ENCODE data around the gene C19orf85. TPM values are rescaled to one million over a fixed set of nuclear protein-coding genes. Genes with fewer than 3 reads are reported as not detected.

Gene C19orf85
- total and polyA plus RNA-seq, 12 donors = not detected

DNA sequence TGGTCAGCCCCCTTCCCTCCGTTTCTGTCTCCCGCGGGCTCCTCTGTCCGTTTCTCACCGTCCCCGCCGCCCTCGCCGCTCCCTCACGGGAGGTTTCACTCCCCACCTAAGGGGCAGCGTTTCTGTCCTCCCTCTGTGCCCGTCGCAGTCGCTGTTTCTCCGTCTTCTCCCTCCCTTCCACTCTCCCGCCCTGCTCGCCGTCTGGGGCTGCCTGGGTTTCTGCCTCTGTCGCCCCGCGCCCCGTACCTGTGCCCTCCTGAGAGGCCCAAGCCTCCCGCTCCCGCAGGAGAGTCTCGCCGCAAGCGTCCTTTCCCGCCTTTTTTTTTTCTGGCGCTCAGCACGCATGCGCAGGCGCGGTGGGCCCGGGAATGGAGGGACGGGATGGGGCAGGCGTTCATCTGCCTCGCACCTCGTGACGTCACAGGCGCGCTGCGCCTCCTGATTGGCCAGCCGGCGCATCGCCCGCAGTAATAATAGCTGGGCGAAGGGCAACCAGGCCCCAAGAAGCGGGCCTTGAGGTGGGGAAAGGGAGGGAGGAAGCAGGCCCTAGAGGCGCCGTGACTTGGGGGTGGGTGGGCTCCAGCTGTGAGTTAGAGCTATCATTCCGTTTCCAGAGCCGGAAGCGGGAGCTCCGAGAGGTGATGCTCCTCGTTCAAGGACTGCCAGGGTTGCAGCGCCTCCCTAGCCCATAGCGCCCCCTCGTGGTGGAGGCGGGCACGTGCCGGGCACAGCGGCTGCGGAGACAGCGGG lies 39.1 kb upstream of the C19orf85 start:
- Histone ChIP-seq H3K27ac (peak overlapping the region in 9 of 10 donors; percentile 42 to 86 (median 57)), H3K4me1 (peaks cover 0 to 14% (median 3%) of the 10 kb centered on the region in 9 donors), H3K27me3 (no peaks in the 10 kb centered on the region), H3K4me3 (peak overlapping the region in 9 of 10 donors; percentile 14 to 62 (median 53)), H3K36me3 (peaks cover 0 to 36% (median 0%) of the 10 kb centered on the region in 9 donors), H3K9me3 (no peaks in the 10 kb centered on the region)
- intact Hi-C loops (cut with DNase I) = loop anchor here (1.0 to 10.0 kb wide), 8 partner anchors 35 to 363 kb away; partner anchors contain the start of gene TNNT1 (in 1 of the 10)
- peak; percentile 96 to 99 (median 98) for ATAC-seq
- 13% methylated on average over 64 of the region's 64 CpGs for WGBS, 2 donors
- TF ChIP-seq, protein P1, sequence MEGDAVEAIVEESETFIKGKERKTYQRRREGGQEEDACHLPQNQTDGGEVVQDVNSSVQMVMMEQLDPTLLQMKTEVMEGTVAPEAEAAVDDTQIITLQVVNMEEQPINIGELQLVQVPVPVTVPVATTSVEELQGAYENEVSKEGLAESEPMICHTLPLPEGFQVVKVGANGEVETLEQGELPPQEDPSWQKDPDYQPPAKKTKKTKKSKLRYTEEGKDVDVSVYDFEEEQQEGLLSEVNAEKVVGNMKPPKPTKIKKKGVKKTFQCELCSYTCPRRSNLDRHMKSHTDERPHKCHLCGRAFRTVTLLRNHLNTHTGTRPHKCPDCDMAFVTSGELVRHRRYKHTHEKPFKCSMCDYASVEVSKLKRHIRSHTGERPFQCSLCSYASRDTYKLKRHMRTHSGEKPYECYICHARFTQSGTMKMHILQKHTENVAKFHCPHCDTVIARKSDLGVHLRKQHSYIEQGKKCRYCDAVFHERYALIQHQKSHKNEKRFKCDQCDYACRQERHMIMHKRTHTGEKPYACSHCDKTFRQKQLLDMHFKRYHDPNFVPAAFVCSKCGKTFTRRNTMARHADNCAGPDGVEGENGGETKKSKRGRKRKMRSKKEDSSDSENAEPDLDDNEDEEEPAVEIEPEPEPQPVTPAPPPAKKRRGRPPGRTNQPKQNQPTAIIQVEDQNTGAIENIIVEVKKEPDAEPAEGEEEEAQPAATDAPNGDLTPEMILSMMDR (IDR thresholded peaks at IDR 0.05) = peak; percentile 98 to 100 (median 99)
- peak; percentile 92 to 96 for DNase-seq

DNA sequence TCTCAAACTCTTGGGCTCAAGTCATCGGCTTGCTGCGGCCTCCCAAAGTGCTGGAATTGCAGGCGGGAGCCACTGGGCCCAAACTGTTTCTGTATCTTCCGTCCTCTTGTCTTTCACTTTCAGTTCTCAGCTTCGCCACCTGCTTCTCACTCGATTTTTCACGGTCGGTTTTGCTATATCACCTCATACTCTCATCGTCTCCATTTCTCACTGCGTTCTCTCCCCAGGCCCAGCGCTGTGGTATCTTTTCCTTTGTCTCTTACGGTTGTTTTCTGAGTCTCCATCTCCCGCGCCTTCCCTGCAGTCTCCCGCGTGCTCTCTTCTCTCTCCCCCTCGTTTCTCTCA lies 38.6 kb upstream of the C19orf85 start:
- DNase-seq (no peak), ATAC-seq (no peak)
- TF ChIP-seq, protein P1 (IDR thresholded peaks at IDR 0.05) = no peak
- WGBS, 2 donors = 82 to 83% methylated on average over 17 of the region's 17 CpGs
- intact Hi-C loops (cut with DNase I) = loop anchor here in 8 of 10 donors (5.0 to 10.0 kb wide), 4 partner anchors 36 to 361 kb away; partner anchors contain the start of gene TNNT1 (in 1 of the 8)
- no peaks in the 10 kb centered on the region for H3K27me3 ChIP-seq
- H3K27ac ChIP-seq = no peak overlapping the region
- peaks cover 0 to 14% (median 3%) of the 10 kb centered on the region in 9 donors for H3K4me1 ChIP-seq
- peaks cover 0 to 40% (median 0%) of the 10 kb centered on the region in 9 donors for H3K36me3 ChIP-seq
- H3K4me3 ChIP-seq = peak overlapping the region in 3 of 10 donors; percentile 55 to 62 (median 59)
- no peaks in the 10 kb centered on the region for H3K9me3 ChIP-seq

DNA sequence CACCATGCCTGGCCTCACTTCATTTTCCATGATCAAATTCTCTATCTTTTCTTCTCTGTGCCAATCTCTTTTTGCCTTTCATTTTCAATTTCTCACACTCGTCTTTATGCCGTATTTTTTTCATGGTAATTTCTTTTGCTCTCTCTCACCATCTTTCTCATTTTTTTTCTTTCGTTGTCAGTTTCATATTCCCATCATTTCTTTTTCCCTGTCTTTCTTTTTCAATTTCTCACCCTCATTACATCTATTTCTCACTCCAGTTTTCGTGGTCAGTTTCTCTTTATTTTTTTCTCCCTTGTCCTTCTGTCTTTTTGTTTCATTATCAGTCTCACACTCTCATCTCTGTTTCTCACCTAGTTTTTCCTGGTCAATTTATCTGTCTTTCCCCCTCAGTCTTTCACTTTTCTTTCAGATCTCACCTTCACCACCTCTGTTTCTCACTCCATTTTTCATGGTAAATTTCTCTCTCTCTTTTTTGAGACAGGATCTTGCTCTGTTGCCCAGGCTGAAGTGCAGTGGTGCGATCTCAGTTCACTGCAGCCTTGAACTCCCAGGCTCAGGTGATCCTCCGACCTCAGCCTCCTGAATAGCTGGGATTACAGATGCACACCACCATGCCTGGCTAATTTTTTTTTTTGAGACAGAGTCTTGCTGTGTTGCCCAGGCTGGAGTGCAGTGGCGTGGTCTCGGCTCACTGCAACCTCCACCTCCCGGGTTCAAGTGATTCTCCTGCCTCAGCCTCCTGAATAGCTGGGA lies 37.8 kb upstream of the C19orf85 start:
- no peak overlapping the region for H3K4me3 ChIP-seq
- H3K4me1 ChIP-seq = peaks cover 0 to 14% (median 3%) of the 10 kb centered on the region in 9 donors
- ATAC-seq (no peak), DNase-seq (no peak)
- H3K27me3 ChIP-seq = no peaks in the 10 kb centered on the region
- TF ChIP-seq, protein P1 (IDR thresholded peaks at IDR 0.05) = no peak
- intact Hi-C loops (cut with DNase I) = loop anchor here in 8 of 10 donors (5.0 to 10.0 kb wide), 4 partner anchors 35 to 360 kb away; partner anchors contain the start of gene TNNT1 (in 1 of the 8)
- 93 to 97% methylated on average over 9 of the region's 9 CpGs for WGBS, 2 donors
- H3K9me3 ChIP-seq = no peaks in the 10 kb centered on the region
- H3K27ac ChIP-seq = no peak overlapping the region
- H3K36me3 ChIP-seq = peaks cover 0 to 47% (median 0%) of the 10 kb centered on the region in 9 donors

DNA sequence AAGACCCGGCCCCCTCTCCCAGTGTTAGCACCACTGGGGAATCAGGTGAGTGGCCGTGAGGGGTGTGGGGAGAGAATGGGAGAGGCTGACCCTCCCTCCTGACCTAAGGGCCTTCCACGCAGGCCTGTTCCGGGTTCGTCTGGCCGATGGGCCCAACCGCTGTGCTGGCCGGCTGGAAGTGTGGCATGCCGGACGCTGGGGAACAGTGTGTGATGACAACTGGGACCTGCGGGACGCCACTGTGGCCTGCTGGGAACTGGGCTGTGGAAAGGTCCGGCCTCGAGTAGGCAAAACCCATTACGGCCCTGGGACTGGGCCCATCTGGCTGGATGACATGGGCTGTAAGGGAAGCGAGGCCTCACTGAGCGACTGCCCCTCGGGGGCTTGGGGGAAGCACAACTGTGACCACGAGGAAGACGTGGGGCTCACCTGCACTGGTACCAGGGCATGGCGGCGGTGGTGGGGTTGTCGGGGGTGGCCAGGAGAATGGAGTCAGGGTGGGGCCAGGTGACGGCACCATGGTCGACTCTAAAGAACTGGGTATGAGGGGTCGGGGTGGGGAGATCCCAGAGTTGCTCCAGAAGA lies 35.9 kb upstream of the C19orf85 start:
- ATAC-seq (no peak), DNase-seq (no peak)
- H3K4me1 ChIP-seq = peaks cover 0 to 20% (median 4%) of the 10 kb centered on the region in 9 donors
- intact Hi-C loops (cut with DNase I) = loop anchor here in 8 of 10 donors (5.0 to 10.0 kb wide), 4 partner anchors 33 to 358 kb away; partner anchors contain the start of gene TNNT1 (in 1 of the 8)
- H3K27ac ChIP-seq = no peak overlapping the region
- WGBS, 2 donors = 95 to 96% methylated on average over 26 of the region's 26 CpGs
- no peak overlapping the region for H3K4me3 ChIP-seq
- TF ChIP-seq, protein P1 (IDR thresholded peaks at IDR 0.05) = no peak
- no peaks in the 10 kb centered on the region for H3K9me3 ChIP-seq
- peaks cover 0 to 59% (median 0%) of the 10 kb centered on the region in 9 donors for H3K36me3 ChIP-seq
- H3K27me3 ChIP-seq = no peaks in the 10 kb centered on the region

Measured in heart right ventricle (tissue), 16 donors.